Stimulated activated CD4-positive, alpha-beta T cell treated with anti-CD3 and anti-CD28 coated beads, Interleukin-12 subunit alpha, Interleukin-12 subunit beta, amount 100 ng/mL, for 24 hours (primary cell): ENCODE results near the gene HYAL3.
"Not testable (repeated sequence)": the region's sequence is repeated elsewhere in the genome, so short reads cannot be mapped to it uniquely, and the experiment has no call there.

Source experiments
- DNase-seq, 2 experiments: peaks; one replicate each; pipeline ENCODE4 v3.0.0-alpha.2; 2020; ENCODE audit warnings: low read depth in 2 of 2

The HYAL3 gene

GRCh38 chr3:50270422-50271224 is 28.6 kb downstream of the HYAL3 start:
- no peak for DNase-seq

GRCh38 chr3:50269977-50270413 is 29.2 kb downstream of the HYAL3 start:
- DNase-seq, result no peak

GRCh38 chr3:50269460-50269859 is 29.7 kb downstream of the HYAL3 start:
- no peak for DNase-seq

GRCh38 chr3:50268703-50269451 is 30.3 kb downstream of the HYAL3 start, which contains the start of gene SEMA3B:
SEMA3B (plus strand) TSS chr3:50269147; CDS start chr3:50269241, 94 bp downstream.
- DNase-seq, result no peak

GRCh38 chr3:50268276-50268675 is 30.9 kb downstream of the HYAL3 start:
- DNase-seq, result no peak

- DNase-seq, result no peak
These were observed 31.8 kb downstream of the HYAL3 start for GRCh38 chr3:50267280-50267913.

GRCh38 chr3:50266836-50267235 is 32.4 kb downstream of the HYAL3 start:
- DNase-seq, result no peak

- DNase-seq, result no peak
These were observed 33.2 kb downstream of the HYAL3 start for GRCh38 chr3:50266017-50266416.

- no peak for DNase-seq
These were observed 33.6 kb downstream of the HYAL3 start for GRCh38 chr3:50265571-50265970.

- no peak for DNase-seq
These were observed 34.2 kb downstream of the HYAL3 start for GRCh38 chr3:50264964-50265485.

- DNase-seq, result no peak
These were observed 34.7 kb downstream of the HYAL3 start for GRCh38 chr3:50264383-50264963.

- no peak for DNase-seq
These were observed 35.5 kb downstream of the HYAL3 start for GRCh38 chr3:50263478-50264382.

GRCh38 chr3:50262778-50263177 is 36.4 kb downstream of the HYAL3 start:
- DNase-seq, result no peak

- DNase-seq, result not testable (repeated sequence)
These were observed 37.0 kb downstream of the HYAL3 start for GRCh38 chr3:50262200-50262599.

GRCh38 chr3:50261505-50261904 is 37.7 kb downstream of the HYAL3 start:
- DNase-seq, result no peak

GRCh38 chr3:50260942-50261441 is 38.2 kb downstream of the HYAL3 start:
- no peak for DNase-seq

- DNase-seq, result peak; percentile 70 to 79
These were observed 38.9 kb downstream of the HYAL3 start for GRCh38 chr3:50260027-50260941.

GRCh38 chr3:50259432-50260026 is 39.7 kb downstream of the HYAL3 start:
- DNase-seq, result no peak

- no peak for DNase-seq
These were observed 40.2 kb downstream of the HYAL3 start for GRCh38 chr3:50258979-50259378.
